GM19452 (cell line): ENCODE results near the gene CAPZA1.
A peak's percentile ranks its signal among the peaks of the same experiment; 100 is the strongest.

Source experiments
- ATAC-seq: cut with Tn5 transposase; IDR thresholded peaks from one replicate; pipeline ENCODE4 v1.9.1; 2021; ENCODE audit not compliant: unreplicated experiment

The CAPZA1 gene

DNA sequence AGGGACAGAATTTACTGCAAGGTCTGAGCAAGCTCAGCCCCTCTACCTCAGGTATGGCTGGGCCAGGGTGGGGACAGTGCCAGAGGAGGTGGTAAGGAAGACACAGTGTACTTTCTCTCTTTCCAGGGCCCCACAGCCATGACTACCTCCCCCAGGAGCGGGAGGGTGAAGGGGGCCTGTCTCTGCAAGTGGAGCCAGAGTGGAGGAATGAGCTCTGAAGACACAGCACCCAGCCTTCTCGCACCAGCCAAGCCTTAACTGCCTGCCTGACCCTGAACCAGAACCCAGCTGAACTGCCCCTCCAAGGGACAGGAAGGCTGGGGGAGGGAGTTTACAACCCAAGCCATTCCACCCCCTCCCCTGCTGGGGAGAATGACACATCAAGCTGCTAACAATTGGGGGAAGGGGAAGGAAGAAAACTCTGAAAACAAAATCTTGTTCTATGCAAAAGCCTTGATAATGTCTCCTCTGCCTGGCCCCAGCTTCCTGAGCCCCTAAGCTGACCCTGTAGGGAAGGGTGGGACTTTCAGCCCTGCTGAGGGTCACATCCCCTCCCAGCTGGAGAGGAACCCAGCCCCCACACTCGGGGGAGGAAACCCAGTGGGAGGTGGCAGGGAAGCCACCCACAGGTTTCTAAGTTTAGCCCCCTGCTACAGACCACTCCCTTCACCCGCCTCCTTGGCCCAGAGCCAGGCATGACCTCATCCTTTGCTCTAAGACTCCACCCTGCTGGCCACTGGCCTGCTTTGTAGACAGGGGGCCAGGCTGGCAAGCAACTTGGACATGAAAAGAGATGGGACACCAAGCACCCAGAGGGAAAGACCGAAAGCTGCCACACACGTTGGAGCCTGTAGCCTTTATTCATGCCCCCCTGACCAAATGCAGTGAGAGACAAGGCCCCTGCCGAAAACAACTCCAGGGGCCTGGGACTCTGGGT is 80.9 kb downstream of the CAPZA1 start:
- ATAC-seq = no peak

DNA sequence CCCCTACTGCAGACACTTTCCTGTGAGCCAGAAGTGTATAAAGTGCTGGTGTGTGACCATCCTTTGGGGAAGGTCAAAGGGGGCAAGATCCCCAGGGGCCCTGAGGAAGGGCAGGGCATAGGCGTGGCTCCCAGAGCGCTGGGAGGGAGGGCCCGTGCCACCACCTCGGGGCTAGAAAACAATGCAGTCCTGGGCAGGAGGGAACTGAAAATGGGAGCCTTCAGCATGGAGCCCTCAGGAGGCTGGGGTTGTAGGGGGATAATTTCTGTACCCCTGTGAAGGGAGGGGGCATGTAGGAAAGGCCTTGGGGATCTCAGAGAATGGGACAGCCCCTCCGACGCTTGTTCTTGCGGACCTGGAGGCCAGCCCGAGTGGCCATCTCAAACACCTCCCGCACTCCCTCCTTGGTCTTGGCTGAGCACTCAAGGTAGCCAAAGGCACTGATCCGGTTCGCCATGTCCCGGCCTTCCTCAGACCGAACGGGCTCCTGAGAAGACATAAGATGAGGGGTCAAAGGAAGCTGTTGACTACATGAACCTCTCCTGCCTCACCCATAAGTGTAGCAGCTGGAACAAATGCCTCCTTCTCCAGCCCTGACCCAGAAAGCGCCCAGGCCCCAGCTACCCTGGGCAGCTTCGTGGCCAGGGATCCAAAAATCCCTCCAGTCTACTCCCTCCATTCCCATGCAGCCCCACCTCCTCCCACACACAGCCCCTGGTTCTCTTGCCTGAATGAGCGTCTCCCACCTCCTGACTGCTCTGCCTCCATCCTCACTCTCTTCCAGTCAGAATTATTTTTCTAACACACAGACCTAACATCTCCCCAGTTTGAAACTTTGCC is 81.8 kb downstream of the CAPZA1 start:
- no peak for ATAC-seq

- ATAC-seq = no peak
These were observed 82.4 kb downstream of the CAPZA1 start for GRCh38 chr1:112702067-112702395.

GRCh38 chr1:112702420-112703261 is 83.0 kb downstream of the CAPZA1 start:
- ATAC-seq = no peak

GRCh38 chr1:112703706-112704105 is 84.1 kb downstream of the CAPZA1 start:
- no peak for ATAC-seq

DNA sequence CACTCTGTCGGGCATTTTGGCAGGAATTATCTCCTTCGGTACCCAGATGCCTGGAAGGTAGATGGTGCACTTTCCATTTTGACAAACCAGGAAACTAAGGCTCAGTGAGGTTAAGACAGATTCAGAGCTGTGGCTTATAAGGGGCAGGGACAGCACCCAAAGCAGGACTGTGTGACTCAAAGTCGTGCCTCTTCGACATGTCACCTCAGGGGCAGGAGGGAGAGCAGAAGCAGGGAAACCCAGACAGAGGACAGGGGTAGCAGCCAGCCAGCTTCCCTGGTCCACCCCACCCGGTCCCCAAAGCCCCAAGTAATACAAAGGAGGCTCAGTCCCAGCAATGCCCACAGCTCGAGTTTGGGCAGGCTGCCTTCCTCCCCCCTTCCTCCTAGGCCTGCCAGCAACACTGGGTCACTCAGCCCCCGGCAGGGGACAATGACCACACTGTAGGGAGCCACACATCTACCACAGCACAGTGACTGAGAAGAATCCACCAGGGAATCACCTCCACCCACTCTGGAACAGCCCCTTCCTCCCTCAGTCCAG is 84.8 kb downstream of the CAPZA1 start:
- ATAC-seq = no peak

- ATAC-seq = peak; percentile 52
These were observed 85.4 kb downstream of the CAPZA1 start for GRCh38 chr1:112704934-112705627.

GRCh38 chr1:112706505-112707220 is 87.0 kb downstream of the CAPZA1 start, which contains the start of gene RHOC:
Gene RHOC (minus strand): TSS chr1:112707127. CDS start chr1:112703799, 3,328 bp downstream.
- peak; percentile 72 for ATAC-seq

GRCh38 chr1:112707221-112708001 is 87.8 kb downstream of the CAPZA1 start:
- ATAC-seq = peak; percentile 67

DNA sequence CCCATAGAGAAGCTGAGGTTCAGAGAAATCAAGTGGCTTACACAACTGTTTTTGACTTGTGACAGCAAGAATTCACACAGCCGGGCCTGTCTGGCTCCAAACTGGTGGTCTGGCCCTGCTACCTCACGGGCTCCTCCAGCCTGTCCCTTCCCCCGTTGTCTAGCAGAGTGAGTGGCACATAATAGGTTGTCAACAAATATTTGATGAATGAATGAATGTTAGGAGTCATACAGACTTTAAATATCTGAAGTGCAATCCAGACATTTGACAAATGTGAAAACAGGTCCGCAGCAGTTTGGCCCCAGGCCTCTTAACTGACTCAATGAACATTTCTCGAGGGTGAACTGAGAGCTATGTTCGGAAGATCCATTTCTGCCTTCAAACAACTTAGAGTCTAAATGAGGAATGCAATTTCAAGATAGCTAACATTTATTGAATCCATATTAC is 88.4 kb downstream of the CAPZA1 start:
- ATAC-seq = no peak

DNA sequence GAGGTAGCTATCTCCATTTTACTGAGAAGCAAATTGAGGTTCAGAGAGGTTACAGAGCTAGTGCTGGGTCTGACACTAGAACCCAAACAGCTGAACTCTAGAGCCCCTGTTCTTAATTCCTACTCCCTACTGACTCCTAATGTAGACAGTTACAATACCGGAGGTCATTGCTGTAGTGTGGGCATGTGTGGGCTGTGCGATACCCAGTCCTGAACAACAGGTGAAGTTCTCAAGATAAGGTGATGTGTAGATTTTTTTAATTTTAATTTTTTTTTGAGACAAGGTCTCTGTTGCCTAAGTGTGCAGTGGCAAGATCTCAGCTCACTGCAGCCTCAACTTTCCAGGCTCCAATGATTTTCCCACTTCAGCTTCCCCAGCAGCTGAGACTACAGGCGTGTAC is 88.9 kb downstream of the CAPZA1 start:
- no peak for ATAC-seq

DNA sequence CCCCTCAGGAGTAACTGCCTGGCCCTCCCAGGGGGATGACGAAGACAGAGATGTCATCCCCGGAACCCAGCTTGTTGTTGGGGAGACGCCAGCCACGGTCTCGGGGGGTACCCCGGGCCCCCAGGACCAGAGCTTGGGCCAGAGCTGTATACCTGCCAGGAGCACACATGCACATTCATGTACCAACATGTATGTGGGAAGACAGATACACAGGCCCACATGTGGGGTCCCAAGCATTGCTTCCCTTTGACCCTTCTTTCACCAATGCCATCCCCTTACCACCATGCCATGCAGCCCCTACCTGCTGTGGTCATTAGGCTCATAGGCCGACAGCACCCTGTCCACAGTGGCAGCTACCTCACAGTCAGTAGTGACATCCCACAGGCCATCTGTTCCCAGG is 90.5 kb downstream of the CAPZA1 start:
- ATAC-seq = no peak

- ATAC-seq = no peak
These were observed 91.0 kb downstream of the CAPZA1 start for GRCh38 chr1:112710586-112710985.

- no peak for ATAC-seq
These were observed 91.4 kb downstream of the CAPZA1 start for GRCh38 chr1:112711041-112711440.

DNA sequence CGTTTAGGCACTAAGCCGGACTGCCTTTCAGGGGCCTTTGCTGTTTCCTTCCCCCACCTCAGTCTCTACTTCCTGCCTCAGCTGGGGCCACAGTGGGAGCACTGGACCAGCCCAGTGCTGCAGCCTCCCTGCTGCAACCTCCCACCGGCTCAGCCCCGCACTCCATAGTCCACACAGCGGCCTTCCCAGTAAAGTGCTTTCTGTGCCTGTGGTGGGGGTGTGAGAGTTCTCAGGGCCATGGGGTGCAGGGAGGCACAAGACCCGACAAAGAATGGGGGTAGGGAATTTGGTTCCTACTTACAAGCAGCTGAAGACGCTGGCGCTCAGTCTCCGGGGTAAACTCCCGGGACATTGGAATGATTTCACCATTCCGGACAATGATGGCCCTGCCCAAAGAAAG is 92.0 kb downstream of the CAPZA1 start:
- ATAC-seq = no peak

GRCh38 chr1:112712191-112712590 is 92.6 kb downstream of the CAPZA1 start:
- ATAC-seq = no peak

DNA sequence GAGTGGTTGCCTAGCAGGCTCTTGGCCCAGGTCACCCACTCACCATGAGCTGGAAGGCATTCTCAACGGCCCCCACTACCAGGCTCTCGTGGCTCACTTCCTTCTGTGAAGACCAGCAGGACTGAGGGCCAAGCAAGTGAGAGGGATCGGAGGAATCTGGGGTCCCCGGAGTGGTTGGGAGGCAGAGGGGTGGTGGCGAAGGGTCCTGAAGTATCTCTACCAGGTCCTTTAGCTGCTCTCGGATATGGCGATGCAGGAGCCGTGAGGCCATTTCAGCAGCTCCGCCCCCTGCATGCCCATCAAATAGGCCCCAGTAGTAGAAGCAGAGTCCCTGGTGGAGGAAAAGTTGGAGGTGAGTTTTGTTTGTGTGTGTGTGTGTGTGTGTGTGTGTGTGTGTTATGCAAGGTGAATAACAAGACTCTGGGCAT is 93.1 kb downstream of the CAPZA1 start:
- ATAC-seq = no peak

DNA sequence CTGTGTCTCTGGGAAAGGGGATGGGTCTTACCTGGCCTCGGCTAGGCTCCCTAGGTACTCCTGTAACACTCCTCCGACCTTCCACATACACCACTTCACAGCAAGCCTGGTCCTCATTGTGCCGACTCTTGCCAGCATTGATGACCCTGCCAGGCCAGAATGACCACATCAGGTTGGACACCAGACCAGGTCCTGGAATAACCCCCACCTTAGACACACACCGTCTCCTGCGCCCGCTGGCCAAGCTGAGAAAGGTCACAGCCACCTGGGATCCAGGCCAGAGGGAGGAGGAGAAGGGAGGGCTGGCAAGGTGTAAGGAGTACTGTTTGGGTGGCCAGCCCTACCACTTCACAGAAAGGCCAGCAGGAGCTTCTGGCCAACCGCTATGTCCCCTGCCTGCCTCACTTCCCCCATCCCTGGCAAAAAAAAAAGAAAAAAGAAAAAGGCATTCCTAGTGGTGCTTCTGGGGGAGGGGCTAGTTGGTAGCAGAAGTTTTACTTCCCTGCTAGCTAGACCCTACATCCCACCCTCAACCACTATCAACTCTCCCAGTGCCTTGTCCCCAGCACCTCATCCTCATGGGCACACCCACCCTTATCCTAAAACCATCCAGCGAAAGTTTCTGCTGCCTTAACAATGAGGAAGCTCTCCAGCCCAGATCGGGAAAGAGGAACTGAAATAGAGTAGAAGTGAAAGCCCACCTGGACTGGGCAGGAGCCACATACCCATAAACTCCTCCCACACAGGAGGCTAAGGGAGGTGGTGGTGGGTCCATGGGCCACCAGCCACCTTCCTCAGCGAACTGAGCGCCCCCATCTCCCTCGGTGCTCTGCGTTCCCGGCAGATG is 94.1 kb downstream of the CAPZA1 start:
- no peak for ATAC-seq
